ENCODE results near the gene LCN6. TPM values are rescaled to one million over a fixed set of nuclear protein-coding genes. Genes with fewer than 3 reads are reported as not detected.

LCN6 gene
- total and polyA plus RNA-seq, 9 of the 15 experiments (the other 6 are each of a cell fraction or from before 2014, with no cell fraction given) = 0.10 to 0.45 (median 0.37) TPM; not detected in 5

- 0 out of 4 replicates have a peak, but pooled peaks of 1 of the 2 experiments have one; percentile 26 for TF ChIP-seq NRF1 (conservative IDR thresholded peaks at IDR 0.05 in 1 of 2, IDR thresholded peaks at IDR 0.05 in 1 of 2)
- TF ChIP-seq E2F6 (IDR thresholded peaks at IDR 0.05; ENCODE audit: borderline replicate concordance in 1 of 2, extremely low read depth in 1 of 2, insufficient read depth in 1 of 2, insufficient read length in 1 of 2, low read depth in 1 of 2, low read length in 1 of 2, poor library complexity in 1 of 2, severe bottlenecking in 1 of 2) = peak in 1 of 2 experiments; percentile 62
- peak; percentile 39 for TF ChIP-seq PCBP1 (IDR thresholded peaks at IDR 0.05; ENCODE audit: low read depth, low read length, poor library complexity, severe bottlenecking)
- peak in 1 of 2 experiments; percentile 39; a peak in 2 of 4 replicates for TF ChIP-seq MAZ (CRISPR knock-in tag; conservative IDR thresholded peaks at IDR 0.05 in 1 of 2, IDR thresholded peaks at IDR 0.05 in 1 of 2)
- no peak for TF ChIP-seq ZNF253 (CRISPR knock-in tag; conservative IDR thresholded peaks at IDR 0.05)
- TF ChIP-seq BRD9 (IDR thresholded peaks at IDR 0.05; ENCODE audit: low read depth, partially characterized antibody) = no peak
- no peak for TF ChIP-seq HEY1 (CRISPR knock-in tag; IDR thresholded peaks at IDR 0.05; ENCODE audit: borderline replicate concordance)
- peak in 1 of 3 experiments; percentile 50 for TF ChIP-seq YY1 (IDR thresholded peaks at IDR 0.05; ENCODE audit: borderline replicate concordance in 1 of 3, control insufficient read depth in 1 of 3, extremely low read depth in 1 of 3, insufficient read depth in 3 of 3, insufficient read length in 1 of 3, insufficient replicate concordance in 2 of 3, low read depth in 1 of 3, low read length in 2 of 3)
- peak; percentile 48; the same call in 1 of the 2 replicates for TF ChIP-seq MGA (IDR thresholded peaks at IDR 0.05)
Measured at GRCh38 chr9:136769710-136770191, 21.4 kb upstream of the LCN6 start (continued).

Measured in K562 (cell line).